Endothelial cell of umbilical vein (primary cell): ENCODE results near the gene PPP1CB. TPM values are rescaled to one million over a fixed set of nuclear protein-coding genes. Genes with fewer than 3 reads are reported as not detected.

Experiments
- BruUV-seq: library from RNA; stranded (reverse); fragments of 400-500 nt; replicated peaks from 2 replicates; lab custom pipeline; 2021; lab: Mats Ljungman, UMichigan
- CTCF ChIA-PET: fragments of 300-600, 350-600 bp; sonication (Branson Sonifier 250); formaldehyde crosslinking; loops from one replicate; lab custom pipeline; 2021; ENCODE audit warnings: antibody characterized with exemption, inconsistent platforms; lab: Charles Lee
- POLR2A ChIA-PET: fragments of 300-600, 350-600 bp; sonication (Branson Sonifier 250); formaldehyde crosslinking; loops from one replicate; lab custom pipeline; 2021; ENCODE audit warnings: antibody characterized with exemption, inconsistent platforms; lab: Charles Lee
- DNase-seq: peaks from one replicate; pipeline ENCODE4 v3.0.0-alpha.2; 2011; ENCODE audit warnings: low read depth, low spot score
- FAIRE-seq: peaks from 2 replicates; lab custom pipeline; 2011; peaks lifted over from hg19 to GRCh38; lab: Jason Lieb, UNC
- H2AFZ ChIP-seq: 2 replicates; pipeline ENCODE4 v1.6.0; 2012; ENCODE audit warnings: low read depth, low read length, control low read depth, inconsistent platforms
- H3K27ac ChIP-seq: 2 replicates; pipeline ENCODE4 v1.5.1; 2011; ENCODE audit warnings: low read depth, mild to moderate bottlenecking, control low read depth, low read length, moderate library complexity; ENCODE audit not compliant: insufficient read depth
- H3K27me3 ChIP-seq, 2 experiments: 2 replicates each; pipeline versions ENCODE4 v1.6.0 to v1.6.1; 2011; ENCODE audit warnings: low read length in 2 of 2, mixed read lengths in 1 of 2; ENCODE audit not compliant: control insufficient read depth in 2 of 2, insufficient read depth in 2 of 2
- H3K36me3 ChIP-seq, 2 experiments: 2 replicates in 1 of 2; 3 replicates in 1 of 2; pipeline ENCODE4 v1.5.1; 2011; ENCODE audit warnings: low read length in 2 of 2, mild to moderate bottlenecking in 1 of 2, moderate library complexity in 1 of 2; ENCODE audit not compliant: control insufficient read depth in 2 of 2, insufficient read depth in 2 of 2; ENCODE audit errors: extremely low read depth in 1 of 2
- H3K4me1 ChIP-seq: 3 replicates; pipeline ENCODE4 v1.5.1; 2011; ENCODE audit warnings: mild to moderate bottlenecking, low read length; ENCODE audit not compliant: control insufficient read depth, insufficient read depth; ENCODE audit errors: extremely low read depth
- H3K4me2 ChIP-seq: 2 replicates; pipeline ENCODE4 v1.6.1; 2011; ENCODE audit warnings: low read length, control low read depth, mixed read lengths; ENCODE audit not compliant: insufficient read depth
- H3K4me3 ChIP-seq, 3 experiments: fragments of 200-600 bp in 1 of 3; sonication (generic), shearing (Covaris generic) in 1 of 3; replicated peaks in 1 of 3; 2 replicates each; pipeline ENCODE4 v1.5.1; 2011 to 2016; ENCODE audit warnings: control low read depth in 3 of 3, low read length in 3 of 3, mild to moderate bottlenecking in 2 of 3, inconsistent platforms in 1 of 3, low read depth in 1 of 3, moderate library complexity in 1 of 3; ENCODE audit not compliant: insufficient read depth in 1 of 3
- H3K79me2 ChIP-seq: 2 replicates; pipeline ENCODE4 v1.6.0; 2012; ENCODE audit warnings: low read length, inconsistent platforms; ENCODE audit not compliant: control insufficient read depth, insufficient read depth
- H3K9ac ChIP-seq: replicated peaks from 2 replicates; pipeline ENCODE3; 2011; ENCODE audit warnings: low read length, control low read depth; ENCODE audit not compliant: insufficient read depth; ENCODE audit errors: extremely low read depth
- H3K9me1 ChIP-seq: replicated peaks from 3 replicates; pipeline ENCODE4 v1.6.0; 2011; ENCODE audit warnings: mild to moderate bottlenecking, low read length; ENCODE audit not compliant: control insufficient read depth, insufficient read depth; ENCODE audit errors: extremely low read depth
- H3K9me3 ChIP-seq: replicated peaks from 2 replicates; pipeline ENCODE4 v1.5.1; 2012; ENCODE audit warnings: low read length, inconsistent platforms; ENCODE audit not compliant: control insufficient read depth, insufficient read depth
- H4K20me1 ChIP-seq: replicated peaks from 2 replicates; pipeline ENCODE3; 2011; ENCODE audit warnings: mild to moderate bottlenecking, low read length; ENCODE audit not compliant: control insufficient read depth, insufficient read depth; ENCODE audit errors: extremely low read depth
- CTCF ChIP-seq, 2 donors: IDR thresholded peaks; 1 replicate in 1 of 2; 2 replicates in 1 of 2; pipeline ENCODE4 v1.5.1; 2011; ENCODE audit warnings: low read length in 2 of 2, mild to moderate bottlenecking in 2 of 2, moderate library complexity in 2 of 2, control low read depth in 1 of 2, inconsistent platforms in 1 of 2, low read depth in 1 of 2; ENCODE audit not compliant: insufficient read depth in 1 of 2; ENCODE audit errors: extremely low read depth in 1 of 2
- EZH2 ChIP-seq: IDR thresholded peaks from 2 replicates; pipeline ENCODE4 v1.6.1; 2012; ENCODE audit warnings: borderline replicate concordance, low read depth, mild to moderate bottlenecking, moderate library complexity, low read length, inconsistent platforms; ENCODE audit not compliant: severe bottlenecking
- FOS ChIP-seq: IDR thresholded peaks from 2 replicates; pipeline ENCODE4 v1.6.1; 2011; ENCODE audit warnings: mild to moderate bottlenecking, low read length, moderate library complexity, borderline replicate concordance; ENCODE audit not compliant: insufficient read depth
- GATA2 ChIP-seq: IDR thresholded peaks from 2 replicates; pipeline ENCODE4 v1.7.0; 2011; ENCODE audit warnings: low read depth, mild to moderate bottlenecking, moderate library complexity, mixed read lengths, low read length; ENCODE audit not compliant: insufficient read length, insufficient read depth
- JUN ChIP-seq: IDR thresholded peaks from 2 replicates; pipeline ENCODE4 v1.6.1; 2011; ENCODE audit warnings: borderline replicate concordance, low read depth; ENCODE audit not compliant: insufficient read length, insufficient read depth
- MAX ChIP-seq: IDR thresholded peaks from 2 replicates; pipeline ENCODE4 v1.6.1; 2011; ENCODE audit not compliant: insufficient read depth, insufficient read length
- MYC ChIP-seq: IDR thresholded peaks from one replicate; pipeline ENCODE4 v1.6.1; 2011; ENCODE audit warnings: mild to moderate bottlenecking, low read depth, low read length
- POLR2A ChIP-seq: IDR thresholded peaks from 2 replicates; pipeline ENCODE4 v1.6.1; 2012; ENCODE audit warnings: low read depth, mild to moderate bottlenecking, control low read depth, low read length
- POLR2AphosphoS5 ChIP-seq: IDR thresholded peaks from 2 replicates; pipeline ENCODE4 v1.6.1; 2012; ENCODE audit warnings: low read depth, mild to moderate bottlenecking, control low read depth, low read length, moderate library complexity; ENCODE audit not compliant: insufficient read depth
- dilution Hi-C: fragments of 300-500 bp; cut with MboI; formaldehyde crosslinking; loops from one replicate; pipeline ENCODE4 v1.15.0; 2019; ENCODE audit warnings: low sequenced_read_pairs; ENCODE audit not compliant: extremely low pct_ligation_motif_present
- intact Hi-C: fragments of 100-400 bp; cut with micrococcal nuclease; formaldehyde crosslinking; loops from one replicate; pipeline ENCODE4 v1.10.0; 2022
- polyA plus RNA-seq, 4 experiments: library from polyadenylated mRNA; depleted of rRNA in 3 of 4; stranded (reverse) in 3 of 4; unstranded in 1 of 4; fragments of >200 nt; gene quantifications; 2 replicates each; pipeline versions ENCODE4 v1.2.1 to v1.2.3, GENCODE V29; 2011 to 2012; ENCODE audit warnings: missing spikeins in 1 of 4
- total RNA-seq: library from RNA; stranded (reverse); gene quantifications from 2 replicates; pipeline ENCODE4 v1.2.3, GENCODE V29; 2021

Gene PPP1CB
- total and polyA plus RNA-seq, 2 donors (not counting 3 experiments of a cell fraction or from before 2014, with no cell fraction given): 29.8 to 163 TPM

GRCh38 chr2:28796620-28797019 lies 45.0 kb downstream of the PPP1CB start:
- BruUV-seq: no TSS peak
- Histone ChIP-seq H3K79me2 (peaks cover 30% of the 10 kb centered on the region), H3K9me3 (no peaks in the 10 kb centered on the region), H3K36me3 (peaks cover 2 to 11% of the 10 kb centered on the region in 2 experiments), H3K9ac (no peak overlapping the region), H2AFZ (no peak overlapping the region), H3K27me3 (no peaks in the 10 kb centered on the region), H3K9me1 (no peaks in the 10 kb centered on the region), H3K4me2 (no peak overlapping the region), H3K4me3 (no peak overlapping the region), H4K20me1 (no peaks in the 10 kb centered on the region), H3K4me1 (no peaks in the 10 kb centered on the region), H3K27ac (no peak overlapping the region)
- DNase-seq (no peak), FAIRE-seq (no peak)
- TF ChIP-seq POLR2A (no peak), JUN (no peak), MAX (no peak), POLR2AphosphoS5 (no peak), MYC (no peak), EZH2 (no peak), FOS (no peak), GATA2 (no peak), CTCF (IDR thresholded peaks at IDR 0.05; ENCODE audit: extremely low read depth in 1 of 2, insufficient read depth in 1 of 2, low read depth in 1 of 2, low read length in 2 of 2) (no peak)
- ChIA-PET POLR2A (no interaction called here), CTCF (no interaction called here)
- intact Hi-C loops: no loop called here
- dilution Hi-C loops: no loop called here
